GM12891 (cell line): ENCODE measurements around the gene TBR1.

Experiments used
- DNase-seq: peaks from one replicate; pipeline ENCODE4 v3.0.0; 2011; ENCODE audit warnings: low spot score; ENCODE audit not compliant: insufficient read length
- FAIRE-seq: peaks from 2 replicates; lab custom pipeline; 2011; peaks lifted over from hg19 to GRCh38; lab: Jason Lieb, UNC
- PAX5 ChIP-seq: IDR thresholded peaks from 2 replicates; pipeline ENCODE4 v1.6.1; 2011; ENCODE audit warnings: low read length, moderate library complexity, mild to moderate bottlenecking; ENCODE audit not compliant: insufficient read depth, severe bottlenecking
- POLR2A ChIP-seq: IDR thresholded peaks from 2 replicates; pipeline ENCODE4 v1.6.1; 2011; ENCODE audit warnings: low read depth, low read length, control low read depth
- POLR2AphosphoS5 ChIP-seq: IDR thresholded peaks from 2 replicates; pipeline ENCODE4 v1.6.1; 2011; ENCODE audit warnings: low read depth, low read length, control low read depth
- POU2F2 ChIP-seq: IDR thresholded peaks from 2 replicates; pipeline ENCODE4 v1.6.1; 2011; ENCODE audit warnings: low read depth, mild to moderate bottlenecking, control low read depth, low read length, moderate library complexity
- SPI1 ChIP-seq: IDR thresholded peaks from 2 replicates; pipeline ENCODE4 v1.6.1; 2011; ENCODE audit warnings: low read depth, low read length, control low read depth
- TAF1 ChIP-seq: IDR thresholded peaks from 2 replicates; pipeline ENCODE4 v1.6.1; 2011; ENCODE audit warnings: low read depth, low read length, control low read depth

Gene TBR1

GRCh38 chr2:161420406-161421074 lies 4.4 kb downstream of the TBR1 start:
- FAIRE-seq (no peak), DNase-seq (no peak)
- TF ChIP-seq PAX5, result no peak
- no peak for TF ChIP-seq POLR2A
- no peak for TF ChIP-seq TAF1
- no peak for TF ChIP-seq POLR2AphosphoS5
- TF ChIP-seq POU2F2, result no peak
- no peak for TF ChIP-seq SPI1

GRCh38 chr2:161421686-161422085 lies 5.6 kb downstream of the TBR1 start:
- no peak for FAIRE-seq
- DNase-seq, result no peak
- TF ChIP-seq TAF1, result no peak
- no peak for TF ChIP-seq POLR2A
- TF ChIP-seq POU2F2, result no peak
- no peak for TF ChIP-seq POLR2AphosphoS5
- no peak for TF ChIP-seq SPI1
- no peak for TF ChIP-seq PAX5

GRCh38 chr2:161422816-161423403 lies 6.8 kb downstream of the TBR1 start:
- DNase-seq (no peak), FAIRE-seq (no peak)
- TF ChIP-seq POU2F2, result no peak
- TF ChIP-seq POLR2A, result no peak
- no peak for TF ChIP-seq SPI1
- TF ChIP-seq TAF1, result no peak
- TF ChIP-seq POLR2AphosphoS5, result no peak
- no peak for TF ChIP-seq PAX5

GRCh38 chr2:161423421-161424393 lies 7.6 kb downstream of the TBR1 start:
- FAIRE-seq (peak; percentile 57), DNase-seq (no peak)
- no peak for TF ChIP-seq PAX5
- TF ChIP-seq POLR2A, result no peak
- no peak for TF ChIP-seq TAF1
- no peak for TF ChIP-seq POU2F2

- TF ChIP-seq SPI1, result no peak
- TF ChIP-seq POLR2A, result no peak
- TF ChIP-seq POLR2AphosphoS5, result no peak
- no peak for TF ChIP-seq POU2F2
- TF ChIP-seq TAF1, result no peak
- TF ChIP-seq PAX5, result no peak
- DNase-seq (no peak), FAIRE-seq (no peak)
These were observed 8.3 kb downstream of the TBR1 start for GRCh38 chr2:161424394-161424769.

- no peak for FAIRE-seq
- no peak for TF ChIP-seq POLR2A
- no peak for TF ChIP-seq TAF1
- TF ChIP-seq PAX5, result no peak
- TF ChIP-seq POLR2AphosphoS5, result no peak
- TF ChIP-seq POU2F2, result no peak
- TF ChIP-seq SPI1, result no peak
- DNase-seq, result no peak
These were observed 9.0 kb downstream of the TBR1 start for GRCh38 chr2:161424891-161425727.

- no peak for TF ChIP-seq POLR2A
- no peak for TF ChIP-seq SPI1
- TF ChIP-seq POU2F2, result no peak
- TF ChIP-seq TAF1, result no peak
- no peak for TF ChIP-seq PAX5
- no peak for TF ChIP-seq POLR2AphosphoS5
- DNase-seq (no peak), FAIRE-seq (no peak)
These were observed 9.8 kb downstream of the TBR1 start for GRCh38 chr2:161425728-161426454.

GRCh38 chr2:161426455-161426921 lies 10.4 kb downstream of the TBR1 start:
- FAIRE-seq, result no peak
- DNase-seq, result no peak
- no peak for TF ChIP-seq SPI1
- TF ChIP-seq POLR2AphosphoS5, result no peak
- TF ChIP-seq POLR2A, result no peak
- no peak for TF ChIP-seq PAX5
- TF ChIP-seq TAF1, result no peak
- TF ChIP-seq POU2F2, result no peak
